MCF 10A (cell line): Measurements from ENCODE around the gene CWC27. TPM values are rescaled to one million over a fixed set of nuclear protein-coding genes. Genes with fewer than 3 reads are reported as not detected.

ENCODE experiments used
- BruUV-seq: library from RNA; stranded (reverse); fragments of 400-500 nt; replicated peaks from 2 replicates; lab custom pipeline; 2021; lab: Mats Ljungman, UMichigan
- CTCF ChIA-PET: fragments of 300-600 bp; sonication (Branson Sonifier 250); formaldehyde crosslinking; extraction: SDS; loops from one replicate; lab custom pipeline; 2021; ENCODE audit warnings: antibody characterized with exemption, inconsistent platforms; lab: Yijun Ruan, JAX
- POLR2A ChIA-PET: fragments of 300-600, 350-650 bp; sonication (Branson Sonifier 250); formaldehyde crosslinking; extraction: SDS; loops from one replicate; lab custom pipeline; 2020; ENCODE audit warnings: antibody characterized with exemption, inconsistent platforms; lab: Yijun Ruan, JAX
- DNase-seq: peaks from one replicate; pipeline ENCODE4 v3.0.0-alpha.2; 2018; ENCODE audit not compliant: unreplicated experiment
- H3K27ac Mint-ChIP-seq: one replicate; pipeline ENCODE4 v1.8.0; 2022; ENCODE audit warnings: mild to moderate bottlenecking, low read depth, mixed read lengths; ENCODE audit not compliant: unreplicated experiment
- H3K27me3 Mint-ChIP-seq: one replicate; pipeline ENCODE4 v1.8.0; 2022; ENCODE audit warnings: mixed read lengths; ENCODE audit not compliant: insufficient read depth, unreplicated experiment
- H3K36me3 Mint-ChIP-seq: one replicate; pipeline ENCODE4 v1.8.0; 2022; ENCODE audit warnings: mild to moderate bottlenecking, moderate library complexity, mixed read lengths; ENCODE audit not compliant: insufficient read depth, unreplicated experiment
- H3K4me1 Mint-ChIP-seq: one replicate; pipeline ENCODE4 v1.8.0; 2022; ENCODE audit warnings: mixed read lengths; ENCODE audit not compliant: insufficient read depth, unreplicated experiment
- H3K4me3 Mint-ChIP-seq: one replicate; pipeline ENCODE4 v1.8.0; 2022; ENCODE audit warnings: mild to moderate bottlenecking, moderate library complexity, mixed read lengths; ENCODE audit not compliant: unreplicated experiment
- H3K9me3 Mint-ChIP-seq: one replicate; pipeline ENCODE4 v1.8.0; 2022; ENCODE audit warnings: mixed read lengths; ENCODE audit not compliant: unreplicated experiment
- CTCF ChIP-seq: fragments of 200-600 bp; IDR thresholded peaks from one replicate; pipeline ENCODE4 v1.8.0; 2022; ENCODE audit warnings: antibody characterized with exemption, mild to moderate bottlenecking; ENCODE audit not compliant: unreplicated experiment
- intact Hi-C: fragments of 100-400 bp; cut with micrococcal nuclease; formaldehyde crosslinking; loops from 2 replicates; pipeline ENCODE4 v1.14.1; 2022
- total RNA-seq: library from RNA; stranded (reverse); gene quantifications from 2 replicates; pipeline ENCODE4 v1.2.3, GENCODE V29; 2022

The CWC27 gene
- total RNA-seq, 1 experiment from 2014 or later, result 34.2 TPM

DNA sequence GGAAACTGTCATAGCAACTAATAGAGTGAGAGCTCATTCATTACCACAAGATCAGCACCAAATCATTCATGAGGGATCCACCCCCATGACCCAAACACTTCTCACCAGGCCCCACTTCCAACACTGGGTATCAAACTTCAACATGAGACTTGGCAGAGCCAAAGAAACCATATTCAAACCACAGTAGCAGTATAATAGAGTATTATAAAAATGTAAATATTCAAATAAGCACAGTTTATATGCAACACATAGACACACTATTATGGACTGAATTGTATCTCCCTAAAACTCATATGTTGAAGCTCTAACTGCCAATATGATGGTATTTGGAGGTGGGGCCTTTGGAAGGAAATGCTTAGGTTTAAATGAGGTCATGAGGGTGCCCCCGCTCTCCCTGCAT, 240.5 kb downstream of the CWC27 start:
- TF ChIP-seq CTCF, result no peak
- H3K4me3 Mint-ChIP-seq, result no peak overlapping the region
- no peaks in the 10 kb centered on the region for H3K36me3 Mint-ChIP-seq
- POLR2A ChIA-PET, result no interaction called here
- DNase-seq, result no peak
- no peaks in the 10 kb centered on the region for H3K4me1 Mint-ChIP-seq
- no peaks in the 10 kb centered on the region for H3K27me3 Mint-ChIP-seq
- CTCF ChIA-PET, result interaction anchor here (1.0 kb wide), 1 partner anchor 50 kb away, joined by 3 read pairs; no protein-coding TSS in a partner anchor
- no peak overlapping the region for H3K27ac Mint-ChIP-seq
- BruUV-seq, result no TSS peak
- intact Hi-C loops, result no loop called here
- H3K9me3 Mint-ChIP-seq, result no peaks in the 10 kb centered on the region

DNA sequence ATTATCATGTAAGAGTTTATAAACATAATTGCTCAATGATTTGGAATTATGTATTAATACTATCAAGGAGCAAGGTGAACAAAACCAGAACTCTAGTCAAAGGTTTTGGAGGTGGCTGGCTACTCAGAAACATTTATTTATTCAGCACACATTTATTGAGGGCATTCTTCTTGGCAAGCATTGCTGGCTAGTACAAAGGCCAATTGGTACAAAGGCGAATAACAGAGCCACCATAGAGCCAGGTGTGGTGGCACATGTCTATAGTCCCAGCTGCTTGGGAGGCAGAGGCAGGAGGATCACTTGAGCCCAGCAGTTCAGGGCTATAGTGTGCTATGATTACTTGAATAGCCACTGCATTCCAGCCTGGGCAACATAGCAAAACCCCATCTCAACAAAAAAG, 242.1 kb downstream of the CWC27 start:
- H3K9me3 Mint-ChIP-seq, result no peaks in the 10 kb centered on the region
- H3K27ac Mint-ChIP-seq, result no peak overlapping the region
- POLR2A ChIA-PET, result interaction anchor here (0.5 kb wide), 1 partner anchor 37 kb away, joined by 3 read pairs; no protein-coding TSS in a partner anchor
- CTCF ChIA-PET, result no interaction called here
- no peak for DNase-seq
- no peaks in the 10 kb centered on the region for H3K4me1 Mint-ChIP-seq
- no peaks in the 10 kb centered on the region for H3K27me3 Mint-ChIP-seq
- no peaks in the 10 kb centered on the region for H3K36me3 Mint-ChIP-seq
- H3K4me3 Mint-ChIP-seq, result no peak overlapping the region
- TF ChIP-seq CTCF, result no peak
- BruUV-seq, result no TSS peak
- intact Hi-C loops, result no loop called here

GRCh38 chr5:65012301-65012892, 243.7 kb downstream of the CWC27 start:
- ChIA-PET CTCF (interaction anchor here (0.6 to 1.5 kb wide), 5 partner anchors 17 to 470 kb away, joined by 3 to 4 read pairs (median 3); no protein-coding TSS in a partner anchor), POLR2A (no interaction called here)
- Mint-ChIP-seq H3K27ac (no peak overlapping the region), H3K27me3 (no peaks in the 10 kb centered on the region), H3K4me3 (no peak overlapping the region), H3K9me3 (no peaks in the 10 kb centered on the region), H3K4me1 (no peaks in the 10 kb centered on the region), H3K36me3 (no peaks in the 10 kb centered on the region)
- intact Hi-C loops, result no loop called here
- no peak for DNase-seq
- TF ChIP-seq CTCF, result no peak
- BruUV-seq, result no TSS peak

GRCh38 chr5:65013166-65013565, 244.4 kb downstream of the CWC27 start:
- H3K27me3 Mint-ChIP-seq, result no peaks in the 10 kb centered on the region
- CTCF ChIA-PET, result interaction anchor here (0.6 to 1.0 kb wide), 3 partner anchors 162 to 469 kb away, joined by 3 to 4 read pairs (median 3); no protein-coding TSS in a partner anchor

More at GRCh38 chr5:65013166-65013565, 244.4 kb downstream of the CWC27 start:
- POLR2A ChIA-PET, result no interaction called here
- H3K4me1 Mint-ChIP-seq, result no peaks in the 10 kb centered on the region
- intact Hi-C loops, result no loop called here
- H3K27ac Mint-ChIP-seq, result no peak overlapping the region
- no peaks in the 10 kb centered on the region for H3K36me3 Mint-ChIP-seq
- H3K4me3 Mint-ChIP-seq, result no peak overlapping the region
- no TSS peak for BruUV-seq
- DNase-seq, result no peak
- no peak for TF ChIP-seq CTCF
- no peaks in the 10 kb centered on the region for H3K9me3 Mint-ChIP-seq
